Daoy (cell line): ENCODE data around the gene TSPAN16. TPM values are rescaled to one million over a fixed set of nuclear protein-coding genes. Genes with fewer than 3 reads are reported as not detected.
A peak's percentile ranks its signal among the peaks of the same experiment; 100 is the strongest.
"Not testable (repeated sequence)": the region's sequence is repeated elsewhere in the genome, so short reads cannot be mapped to it uniquely, and the experiment has no call there.

Experiments used
- DNase-seq: peaks from one replicate; pipeline ENCODE4 v3.0.0-alpha.2; 2015; ENCODE audit warnings: low read depth
- total RNA-seq: library from RNA; depleted of rRNA; stranded (reverse); fragments of >200 nt; shearing (Covaris generic); gene quantifications from 2 replicates; pipeline ENCODE4 v1.2.3, GENCODE V29; 2014

The TSPAN16 gene
- total RNA-seq, 1 experiment from 2014 or later = not detected

GRCh38 chr19:11320278-11320995 is 24.5 kb downstream of the TSPAN16 start:
- DNase-seq = not testable (repeated sequence)

DNA sequence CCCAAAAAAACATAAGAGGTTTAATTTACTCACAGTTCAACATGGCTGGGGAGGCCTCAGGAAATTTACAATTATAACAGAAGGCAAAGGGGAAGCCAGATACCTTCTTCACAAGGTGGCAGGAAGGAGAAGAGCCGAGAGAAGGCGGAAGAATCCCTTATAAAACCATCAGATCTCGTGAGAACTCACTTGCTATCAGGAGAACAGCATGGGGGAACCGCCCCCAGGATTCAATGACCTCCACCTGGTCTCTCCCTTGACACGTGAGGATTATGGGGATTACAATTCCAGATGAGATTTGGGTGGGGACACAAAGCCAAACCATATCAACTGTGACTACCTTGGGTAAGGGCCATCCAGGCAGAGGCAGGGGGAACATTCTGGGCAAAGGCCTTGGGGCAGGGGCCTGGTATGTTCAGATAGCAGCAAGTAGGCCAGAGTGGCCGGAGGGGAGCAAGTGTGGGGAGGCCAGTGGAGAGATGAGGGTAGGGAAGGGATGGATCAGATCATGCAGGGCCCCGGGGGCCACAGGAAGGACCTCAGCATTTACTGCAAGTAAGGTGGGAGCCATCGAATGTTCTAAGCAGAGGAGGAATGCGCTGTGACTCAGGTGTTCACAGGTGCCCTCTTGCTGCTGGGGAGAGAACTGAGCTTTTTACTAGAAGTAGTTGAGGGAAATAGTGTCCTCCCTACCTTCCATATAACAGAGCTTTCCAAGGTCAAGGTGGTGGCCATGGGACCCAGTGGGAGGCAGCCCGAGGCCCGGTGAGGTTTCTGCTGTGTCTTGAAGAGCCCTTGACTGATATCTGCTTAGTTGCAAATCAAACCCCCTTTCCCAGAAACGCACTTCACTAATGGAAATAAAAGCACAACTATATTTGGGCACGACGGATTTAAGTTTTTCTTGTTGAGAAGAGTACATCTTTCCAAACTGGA is 25.5 kb downstream of the TSPAN16 start:
- DNase-seq = no peak

DNA sequence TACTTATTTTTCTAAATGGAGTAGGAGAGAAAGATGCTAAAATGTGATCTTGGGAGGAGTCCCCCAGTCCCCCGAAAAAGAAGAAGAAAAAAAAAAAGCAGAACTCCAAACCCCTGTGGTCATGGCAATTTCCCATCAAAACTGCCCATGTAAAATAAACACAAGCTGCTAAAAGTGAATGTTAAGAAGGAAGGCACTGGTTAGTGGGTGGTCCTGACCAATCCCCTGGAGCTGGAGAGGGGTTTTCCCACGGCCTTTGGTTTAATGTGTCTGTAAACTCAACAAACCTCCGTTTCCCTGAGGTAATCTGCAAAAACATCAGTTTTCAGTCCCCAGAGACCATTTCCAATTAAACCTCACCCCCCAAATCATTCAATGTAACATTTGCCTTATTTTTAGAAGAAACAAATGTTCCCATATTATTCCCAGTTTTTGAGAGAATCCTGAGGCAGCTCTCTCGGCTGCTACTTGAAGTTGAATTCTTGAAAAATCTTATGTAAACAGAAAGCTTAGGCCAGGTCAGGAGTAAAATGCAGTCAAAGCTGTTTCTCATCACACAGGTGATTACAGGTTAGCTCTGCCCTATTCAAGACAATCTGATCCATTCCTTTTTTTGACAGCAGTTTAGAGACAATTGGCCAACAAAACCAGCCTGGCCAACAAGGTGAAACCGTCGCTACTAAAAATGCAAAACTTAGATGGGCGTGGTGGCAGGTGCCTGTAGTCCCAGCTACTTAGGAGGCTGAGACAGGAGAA is 26.5 kb downstream of the TSPAN16 start:
- peak; percentile 21 for DNase-seq

- DNase-seq = no peak
These were observed 27.7 kb downstream of the TSPAN16 start for GRCh38 chr19:11323601-11324078.

- DNase-seq = peak; percentile 90
These were observed 28.2 kb downstream of the TSPAN16 start for GRCh38 chr19:11324079-11324661.

GRCh38 chr19:11324748-11325389 is 28.9 kb downstream of the TSPAN16 start:
- no peak for DNase-seq

DNA sequence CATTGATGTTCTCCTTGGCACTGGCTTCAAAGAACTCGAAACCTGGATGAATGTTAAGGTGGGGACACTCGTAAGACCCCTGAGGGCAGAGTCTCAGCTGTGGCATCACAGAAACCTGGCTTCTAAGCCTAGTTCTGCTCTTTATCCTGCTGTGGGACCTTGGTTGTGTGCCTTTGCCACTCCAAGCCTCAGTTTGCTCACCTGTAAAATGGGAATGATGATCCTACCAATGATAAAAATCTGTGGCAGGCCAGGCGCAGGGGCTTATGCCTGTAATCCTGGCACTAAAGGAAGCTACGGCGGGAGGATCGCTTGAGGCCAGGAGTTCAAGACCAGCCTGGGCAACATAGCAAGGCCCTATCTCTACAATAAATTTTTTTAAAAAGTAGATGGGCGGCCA is 29.6 kb downstream of the TSPAN16 start:
- no peak for DNase-seq

GRCh38 chr19:11330127-11330526 is 34.2 kb downstream of the TSPAN16 start:
- no peak for DNase-seq

DNA sequence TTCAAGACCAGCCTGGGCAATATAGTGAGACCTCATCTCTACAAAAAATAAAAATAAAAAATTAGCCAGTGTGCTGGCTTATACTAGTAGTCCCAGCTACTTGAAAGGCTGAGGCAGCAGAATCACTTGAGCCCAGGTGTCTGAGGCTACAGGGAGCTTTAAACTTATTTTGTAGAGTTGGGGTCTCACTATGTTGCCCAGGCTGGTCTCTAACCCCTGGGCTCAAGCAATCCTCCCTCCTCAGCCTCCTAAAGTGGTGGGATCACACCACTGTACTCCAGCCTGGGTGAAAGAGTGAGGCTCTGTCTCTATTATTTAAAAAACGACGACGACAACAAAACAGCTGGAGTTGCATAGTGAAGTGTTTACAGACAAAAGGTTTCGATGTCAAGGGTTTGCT is 35.5 kb downstream of the TSPAN16 start:
- no peak for DNase-seq

- DNase-seq = no peak
These were observed 36.9 kb downstream of the TSPAN16 start for GRCh38 chr19:11332822-11333221.

- not testable (repeated sequence) for DNase-seq
These were observed 37.9 kb downstream of the TSPAN16 start for GRCh38 chr19:11333838-11334237.

GRCh38 chr19:11335449-11336146 is 39.6 kb downstream of the TSPAN16 start:
- DNase-seq = no peak

GRCh38 chr19:11337080-11337479 is 41.1 kb downstream of the TSPAN16 start:
- no peak for DNase-seq

GRCh38 chr19:11338121-11338520 is 42.2 kb downstream of the TSPAN16 start:
- no peak for DNase-seq

DNA sequence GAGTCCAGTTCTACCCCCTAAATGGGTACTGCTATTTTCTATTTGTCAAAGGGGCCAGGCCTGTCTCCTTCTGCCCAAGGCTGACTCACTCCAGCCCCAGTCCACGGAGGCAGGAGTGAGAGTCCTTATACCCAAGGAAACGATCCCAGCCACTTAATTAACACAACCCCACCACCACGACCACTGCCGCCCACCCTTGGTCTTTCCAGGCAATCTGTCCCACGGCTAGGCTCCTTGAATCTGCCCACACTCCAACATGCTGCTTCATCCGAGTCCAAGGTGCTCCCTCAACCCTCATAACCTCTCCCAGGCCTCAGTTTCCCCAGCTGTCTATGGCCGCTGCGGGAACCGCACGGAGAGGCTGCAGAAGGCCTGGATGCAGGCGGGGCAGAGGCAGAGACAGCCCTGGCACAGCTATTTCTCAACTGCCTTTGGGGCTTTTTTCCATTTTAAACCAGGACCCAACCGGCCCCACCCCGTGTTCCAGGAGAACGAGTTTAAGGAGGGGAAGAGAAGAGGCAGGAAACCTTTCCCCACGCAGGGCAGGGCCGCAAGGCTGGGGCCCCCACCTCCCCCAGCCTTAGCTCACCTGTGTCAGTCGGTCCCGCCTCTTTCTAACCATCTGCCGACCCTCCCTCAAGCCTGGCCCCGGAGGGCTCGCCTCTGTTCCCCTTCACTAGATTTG is 42.8 kb downstream of the TSPAN16 start:
- DNase-seq = no peak

- DNase-seq = peak; percentile 84
These were observed 43.5 kb downstream of the TSPAN16 start, which contains the start of gene RAB3D for GRCh38 chr19:11339254-11340098. RAB3D (minus strand) TSS chr19:11339657; CDS start chr19:11337399, 2,258 bp downstream.

DNA sequence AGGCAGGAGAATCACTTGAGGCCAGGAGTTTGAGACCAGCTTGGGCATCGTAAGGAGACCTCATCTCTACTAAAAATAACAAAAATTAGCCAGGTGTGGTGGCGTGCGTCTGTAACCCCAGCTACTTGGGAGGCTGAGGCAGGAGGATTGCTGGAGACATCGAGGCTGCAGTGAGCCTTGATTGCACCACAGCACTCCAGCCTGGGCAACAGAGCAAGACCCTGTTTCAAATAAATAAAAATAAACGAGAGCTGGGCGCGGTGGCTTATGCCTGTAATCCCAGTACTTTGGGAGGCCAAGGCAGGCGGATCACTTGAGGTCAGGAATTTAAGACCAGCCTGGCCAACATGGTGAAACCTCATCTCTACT is 44.1 kb downstream of the TSPAN16 start:
- not testable (repeated sequence) for DNase-seq

- DNase-seq = no peak
These were observed 46.5 kb downstream of the TSPAN16 start for GRCh38 chr19:11342429-11342828.
